HL-60/S4 treated with retinoic acid at 250 ng/mL for 4 days and 3 days (cell line): ENCODE results near the gene IKZF4.
"Not testable (repeated sequence)": the region's sequence is repeated elsewhere in the genome, so short reads cannot be mapped to it uniquely, and the experiment has no call there.

Source experiments
- in situ Hi-C: fragments of 300-500 bp; cut with MboI; formaldehyde crosslinking; loops from 2 replicates; pipeline ENCODE4 v1.7.0; 2022; ENCODE audit warnings: low sequenced_read_pairs

IKZF4 gene

DNA sequence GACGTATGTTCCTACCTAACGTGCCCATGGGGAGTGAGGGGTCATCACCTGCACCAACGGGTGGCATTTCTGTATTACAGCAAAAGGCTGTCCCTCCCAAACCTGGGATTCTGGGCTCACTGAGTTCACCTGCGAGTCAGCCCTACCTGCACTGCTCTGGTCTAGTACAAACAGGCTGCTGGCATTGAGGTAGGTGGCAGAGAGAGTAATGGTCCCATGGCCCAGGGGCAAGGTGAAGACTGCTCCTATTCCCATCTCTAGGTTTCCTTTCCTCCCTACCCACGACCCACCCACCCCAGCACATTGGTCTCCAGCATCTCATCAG is 23.3 kb upstream of the IKZF4 start:
- in situ Hi-C loops = no loop called here

- in situ Hi-C loops = not testable (repeated sequence)
Observed at GRCh38 chr12:55999522-55999921, 21.3 kb upstream of the IKZF4 start.

DNA sequence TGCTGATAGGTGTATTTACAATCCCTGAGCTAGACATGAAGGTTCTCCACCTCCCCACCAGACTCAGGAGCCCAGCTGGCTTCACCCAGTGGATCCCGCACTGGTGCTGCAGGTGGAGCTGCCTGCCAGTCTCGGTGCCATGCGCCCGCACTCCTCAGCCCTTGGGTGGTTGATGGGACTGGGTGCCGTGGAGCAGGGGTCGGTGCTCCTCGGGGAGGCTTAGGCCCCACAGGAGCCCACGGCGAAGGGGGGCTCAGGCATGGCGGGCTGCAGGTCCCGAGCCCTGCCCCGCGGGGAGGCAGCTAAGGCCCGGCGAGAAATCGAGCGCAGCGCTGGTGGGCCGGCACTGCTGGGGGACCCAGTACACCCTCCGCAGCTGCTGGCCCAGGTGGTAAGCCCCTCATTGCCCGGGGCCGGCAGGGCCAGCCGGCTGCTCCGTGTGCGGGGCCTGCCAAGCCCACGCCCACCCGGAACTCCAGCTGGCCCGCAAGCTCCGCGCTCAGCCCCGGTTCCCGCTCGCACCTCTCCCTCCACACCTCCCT is 20.8 kb upstream of the IKZF4 start:
- in situ Hi-C loops = loop anchor here (5.0 kb wide), 1 partner anchor 37 kb away; no protein-coding TSS in a partner anchor

GRCh38 chr12:56001487-56002100 is 19.2 kb upstream of the IKZF4 start:
- in situ Hi-C loops = loop anchor here (5.0 kb wide), 1 partner anchor 36 kb away; no protein-coding TSS in a partner anchor

DNA sequence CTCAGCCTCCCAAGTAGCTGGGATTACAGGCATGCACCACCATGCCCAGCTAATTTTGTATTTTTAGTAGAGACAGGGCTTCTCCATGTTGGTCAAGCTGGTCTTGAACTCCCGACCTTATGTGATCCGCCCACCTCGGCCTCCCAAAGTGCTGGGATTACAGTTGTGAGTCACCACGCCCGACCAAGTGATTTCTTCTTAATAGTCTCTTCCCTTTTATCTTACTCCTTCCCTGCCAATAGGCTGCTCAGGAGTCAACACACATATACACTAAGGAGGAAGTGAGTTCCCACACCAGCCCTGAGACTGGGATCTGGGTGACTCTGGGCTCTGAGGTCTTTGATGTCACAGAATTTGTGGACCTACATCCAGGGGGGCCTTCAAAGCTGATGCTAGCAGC is 17.5 kb upstream of the IKZF4 start:
- in situ Hi-C loops = loop anchor here (5.0 kb wide), 1 partner anchor 34 kb away; no protein-coding TSS in a partner anchor

DNA sequence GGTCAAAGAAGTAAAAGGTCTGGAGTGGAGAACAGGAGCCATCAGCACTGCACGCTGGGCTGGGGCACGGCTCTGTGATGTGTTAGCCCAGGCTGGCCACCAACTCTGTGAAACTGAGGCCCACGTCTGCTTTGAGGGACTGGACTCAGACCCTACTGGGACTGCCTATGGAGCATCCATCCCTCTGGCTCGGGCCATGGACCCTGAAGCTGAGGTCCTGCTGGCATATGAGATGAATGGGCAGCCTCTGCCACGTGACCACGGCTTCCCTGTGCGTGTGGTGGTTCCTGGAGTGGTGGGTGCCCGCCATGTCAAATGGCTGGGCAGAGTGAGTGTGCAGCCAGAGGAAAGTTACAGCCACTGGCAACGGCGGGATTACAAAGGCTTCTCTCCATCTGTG is 16.6 kb upstream of the IKZF4 start:
- in situ Hi-C loops = loop anchor here (5.0 kb wide), 1 partner anchor 33 kb away; no protein-coding TSS in a partner anchor

GRCh38 chr12:56007564-56008559 is 13.0 kb upstream of the IKZF4 start:
- in situ Hi-C loops = no loop called here

DNA sequence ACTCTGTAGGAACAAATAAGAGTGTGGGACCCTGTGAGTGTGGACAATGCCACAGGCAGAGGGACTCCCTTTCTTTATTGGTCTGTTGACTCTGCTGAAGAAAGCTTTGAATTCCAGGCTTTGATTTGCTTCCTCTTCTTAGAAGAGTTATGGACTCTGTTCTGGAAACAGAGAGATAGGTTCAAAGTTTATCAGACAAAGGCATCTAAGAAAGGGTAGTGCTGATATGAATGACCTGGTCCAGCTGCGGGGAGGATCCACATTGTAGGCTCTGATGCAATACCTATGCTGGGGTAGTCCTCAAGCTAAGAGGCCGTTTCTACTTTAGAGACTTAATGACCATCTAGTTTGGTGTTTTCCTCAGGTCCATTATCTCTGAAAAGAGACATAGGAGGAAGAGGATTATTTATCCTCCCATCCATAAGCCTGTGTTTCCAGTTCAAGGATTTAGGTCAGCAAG is 10.7 kb upstream of the IKZF4 start:
- in situ Hi-C loops = no loop called here

DNA sequence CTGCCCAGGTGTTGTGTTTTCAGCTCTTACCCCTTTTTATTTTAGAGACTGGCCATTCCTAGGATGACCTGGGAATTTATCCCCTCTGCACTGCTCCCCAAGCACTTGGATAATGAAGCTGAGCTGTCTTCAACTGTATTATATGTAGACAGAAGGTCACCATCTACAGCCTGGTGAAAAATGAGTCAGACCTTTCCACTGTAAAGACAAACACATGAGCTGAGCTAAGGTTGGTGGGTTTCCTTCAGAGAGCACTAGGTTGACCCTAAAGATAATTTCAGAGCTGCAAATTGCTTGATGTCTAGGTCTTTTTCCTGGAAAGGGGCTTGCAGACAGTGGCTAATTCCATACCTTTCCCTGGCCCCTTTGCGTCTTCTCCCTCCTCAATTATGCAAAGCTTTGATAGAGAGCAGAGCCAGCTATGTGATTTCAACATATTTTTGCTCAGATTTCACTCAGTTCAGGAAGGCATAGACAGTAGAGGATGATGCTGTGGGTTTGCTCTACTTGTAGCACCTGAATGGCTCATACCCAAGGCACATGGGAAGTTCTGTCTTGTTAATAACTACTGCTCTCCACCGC is 9.2 kb upstream of the IKZF4 start:
- in situ Hi-C loops = no loop called here

DNA sequence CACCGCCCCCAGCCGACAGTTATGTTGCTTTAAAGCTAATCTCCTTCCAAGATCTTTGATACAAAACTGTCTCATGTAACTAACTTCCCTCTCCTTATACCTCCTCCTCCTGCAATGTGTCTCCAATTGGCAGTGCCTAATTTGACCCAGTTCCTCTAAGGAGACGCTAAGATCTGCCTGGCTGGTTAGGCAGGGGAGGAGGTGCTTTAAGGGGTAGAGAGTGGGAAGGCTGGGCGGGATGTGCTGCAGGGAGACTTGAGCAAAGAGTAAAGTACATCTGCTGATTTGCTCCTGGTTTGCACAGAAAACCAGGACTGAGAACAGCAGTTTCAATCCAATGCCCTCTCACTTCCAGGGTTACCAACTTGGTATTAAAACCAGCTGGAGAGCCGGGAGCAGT is 7.4 kb upstream of the IKZF4 start:
- in situ Hi-C loops = no loop called here

GRCh38 chr12:56014205-56014604 is 6.6 kb upstream of the IKZF4 start:
- in situ Hi-C loops = no loop called here

DNA sequence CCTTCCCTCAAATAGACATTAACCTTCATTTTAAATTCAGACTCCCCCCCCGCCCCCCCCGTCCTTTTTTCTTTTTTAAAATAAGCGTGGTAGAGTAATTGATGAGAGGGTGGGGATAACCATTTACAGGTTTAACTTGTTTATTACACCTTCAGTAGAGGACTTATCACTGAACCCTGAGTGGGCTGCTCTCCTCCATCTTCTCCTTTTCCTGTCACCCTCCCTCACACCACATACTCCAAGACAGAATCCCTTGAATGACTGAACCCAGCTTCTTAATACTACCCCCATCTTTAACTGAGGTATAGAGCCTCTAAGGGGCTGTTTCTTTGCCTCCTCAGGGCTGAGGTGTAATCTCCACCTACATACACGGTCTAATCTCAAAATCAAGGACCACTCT is 3.7 kb upstream of the IKZF4 start:
- in situ Hi-C loops = no loop called here

GRCh38 chr12:56018356-56018755 is 2.5 kb upstream of the IKZF4 start:
- in situ Hi-C loops = no loop called here

DNA sequence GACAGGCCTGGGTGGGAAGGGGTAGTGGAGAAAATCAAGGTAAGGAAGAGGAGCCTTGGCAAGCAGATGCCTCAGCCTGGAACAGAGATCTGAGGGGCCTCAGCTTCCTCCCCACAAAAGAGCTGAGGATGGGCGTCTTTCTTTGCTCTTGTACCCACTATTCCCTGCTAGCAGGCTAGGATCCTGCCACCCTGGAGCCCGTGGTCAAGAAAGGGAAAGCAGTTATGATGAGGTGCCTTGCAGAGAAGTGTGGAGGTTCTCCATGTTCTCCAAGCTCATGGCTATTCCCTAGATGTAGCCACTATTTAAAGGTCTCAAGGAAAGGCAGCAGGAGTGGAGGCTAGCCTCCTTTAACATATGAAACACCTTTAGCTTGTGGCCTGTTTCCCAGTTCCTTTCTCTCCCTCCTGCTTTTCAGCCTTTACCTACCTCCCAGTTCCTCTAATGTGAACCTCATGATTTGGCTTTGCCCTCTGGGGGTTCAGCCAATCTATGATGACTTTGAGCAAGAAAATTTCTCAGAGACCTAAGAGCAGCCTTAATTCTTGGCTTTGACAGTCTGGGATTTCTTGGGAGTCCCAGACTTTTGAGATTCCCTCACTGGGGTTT is 1.1 kb downstream of the IKZF4 start:
- in situ Hi-C loops = no loop called here

DNA sequence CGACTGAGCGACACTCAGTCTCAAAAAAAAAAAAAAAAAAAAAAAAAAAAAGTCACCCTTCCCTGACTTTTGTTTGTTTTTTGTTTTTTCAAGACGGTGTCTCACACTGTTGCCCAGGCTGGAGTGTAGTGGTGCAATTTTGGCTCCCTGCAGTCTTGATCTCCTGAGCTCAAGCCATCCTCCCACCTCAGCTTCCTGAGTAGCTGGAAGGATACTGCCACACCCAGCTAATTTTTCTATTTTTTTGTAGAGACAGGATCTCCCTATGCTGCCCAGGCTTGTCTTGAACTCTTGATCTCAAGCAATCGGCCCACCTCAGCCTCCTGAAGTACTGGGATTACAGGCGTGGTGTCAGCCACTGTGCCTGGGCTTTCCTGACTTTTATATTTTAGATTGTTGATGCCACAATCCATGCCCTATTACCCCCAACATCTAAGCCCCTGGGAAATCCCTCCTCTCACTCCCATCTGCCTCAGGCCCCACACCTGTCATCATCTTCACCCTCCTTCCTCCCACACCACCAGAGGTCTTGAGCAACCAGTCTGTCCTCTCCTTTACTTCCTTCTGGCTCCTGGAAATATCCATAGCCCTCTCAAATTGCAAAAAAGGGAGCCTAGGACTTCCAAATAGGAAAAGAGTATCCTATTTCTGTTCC is 7.8 kb downstream of the IKZF4 start:
- in situ Hi-C loops = no loop called here

- in situ Hi-C loops = no loop called here
Observed at GRCh38 chr12:56029166-56029519, 8.3 kb downstream of the IKZF4 start.

DNA sequence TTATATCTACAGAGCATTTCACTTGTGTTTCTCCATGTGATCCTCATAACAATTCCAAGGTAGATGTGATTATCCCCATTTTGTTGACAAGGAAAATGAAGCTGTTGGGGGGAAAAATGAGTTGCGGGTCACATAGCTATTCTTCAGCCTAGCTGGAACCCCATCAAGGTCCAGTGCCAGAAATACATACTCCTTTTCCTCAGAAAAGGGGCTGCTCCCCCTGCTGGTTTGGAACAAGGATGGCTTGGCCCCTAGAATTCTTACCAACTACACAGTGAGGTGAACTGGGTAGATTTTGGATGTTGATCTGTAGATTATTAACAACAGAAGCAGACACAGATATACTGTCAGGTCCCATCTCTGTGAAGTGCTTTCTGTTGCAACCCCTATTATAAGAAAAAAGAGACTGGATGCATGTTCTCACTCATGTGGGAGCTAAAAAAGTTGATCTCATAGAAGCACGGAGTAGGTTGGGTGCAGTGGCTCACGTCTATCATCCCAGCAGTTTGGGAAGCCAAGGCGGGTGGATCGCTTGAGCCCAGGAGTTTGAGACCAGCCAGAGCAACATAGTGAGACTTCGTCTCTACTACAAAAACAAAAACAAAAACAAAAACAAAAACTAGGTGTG is 8.9 kb downstream of the IKZF4 start:
- in situ Hi-C loops = loop anchor here (10.0 kb wide), 1 partner anchor 295 kb away; no protein-coding TSS in a partner anchor

DNA sequence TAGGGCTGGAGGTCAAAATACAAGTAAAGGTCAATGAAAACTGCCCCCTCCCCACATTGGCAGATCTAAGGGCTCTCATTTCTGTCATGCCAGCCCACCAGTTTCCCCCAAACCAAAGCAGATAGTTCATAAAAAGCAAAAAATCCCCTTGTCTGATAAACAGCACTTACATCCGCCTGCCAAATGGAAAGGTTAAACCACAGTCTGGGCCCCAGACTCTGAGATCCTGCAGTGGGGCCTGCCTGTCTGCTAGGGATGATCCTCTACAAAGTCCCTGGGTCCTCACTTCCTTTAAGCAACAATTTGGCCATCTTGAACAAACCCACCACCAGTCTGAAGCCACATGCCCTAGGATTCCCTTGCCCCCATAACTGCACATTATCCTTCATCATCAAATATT is 11.1 kb downstream of the IKZF4 start:
- in situ Hi-C loops = loop anchor here (10.0 kb wide), 1 partner anchor 297 kb away; no protein-coding TSS in a partner anchor

DNA sequence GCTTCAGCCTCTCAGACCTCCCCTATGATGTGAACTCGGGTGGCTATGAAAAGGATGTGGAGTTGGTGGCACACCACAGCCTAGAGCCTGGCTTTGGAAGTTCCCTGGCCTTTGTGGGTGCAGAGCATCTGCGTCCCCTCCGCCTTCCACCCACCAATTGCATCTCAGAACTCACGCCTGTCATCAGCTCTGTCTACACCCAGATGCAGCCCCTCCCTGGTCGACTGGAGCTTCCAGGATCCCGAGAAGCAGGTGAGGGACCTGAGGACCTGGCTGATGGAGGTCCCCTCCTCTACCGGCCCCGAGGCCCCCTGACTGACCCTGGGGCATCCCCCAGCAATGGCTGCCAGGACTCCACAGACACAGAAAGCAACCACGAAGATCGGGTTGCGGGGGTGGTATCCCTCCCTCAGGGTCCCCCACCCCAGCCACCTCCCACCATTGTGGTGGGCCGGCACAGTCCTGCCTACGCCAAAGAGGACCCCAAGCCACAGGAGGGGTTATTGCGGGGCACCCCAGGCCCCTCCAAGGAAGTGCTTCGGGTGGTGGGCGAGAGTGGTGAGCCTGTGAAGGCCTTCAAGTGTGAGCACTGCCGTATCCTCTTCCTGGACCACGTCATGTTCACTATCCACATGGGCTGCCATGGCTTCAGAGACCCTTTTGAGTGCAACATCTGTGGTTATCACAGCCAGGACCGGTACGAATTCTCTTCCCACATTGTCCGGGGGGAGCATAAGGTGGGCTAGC is 13.9 kb downstream of the IKZF4 start:
- in situ Hi-C loops = loop anchor here (5.0 to 10.0 kb wide), 2 partner anchors 32 to 300 kb away; no protein-coding TSS in a partner anchor
